Loucy (cell line): ENCODE measurements around the gene CYSRT1.

Experiments
- EZH2phosphoT487 ChIP-seq: fragments of 200-600 bp; IDR thresholded peaks from 2 replicates; pipeline ENCODE4 v1.6.1; 2018; ENCODE audit warnings: antibody characterized with exemption, mild to moderate bottlenecking, moderate library complexity, borderline replicate concordance
- TF ChIP-seq, protein P1 (sequence below): fragments of 200-600 bp; sonication (generic); conservative IDR thresholded peaks from 2 replicates; pipeline ENCODE4 v1.5.1; 2014; ENCODE audit warnings: mild to moderate bottlenecking, antibody characterized with exemption, low read length

GRCh38 chr9:137188086-137188489, 36.9 kb upstream of the CYSRT1 start:
- TF ChIP-seq, protein P1, sequence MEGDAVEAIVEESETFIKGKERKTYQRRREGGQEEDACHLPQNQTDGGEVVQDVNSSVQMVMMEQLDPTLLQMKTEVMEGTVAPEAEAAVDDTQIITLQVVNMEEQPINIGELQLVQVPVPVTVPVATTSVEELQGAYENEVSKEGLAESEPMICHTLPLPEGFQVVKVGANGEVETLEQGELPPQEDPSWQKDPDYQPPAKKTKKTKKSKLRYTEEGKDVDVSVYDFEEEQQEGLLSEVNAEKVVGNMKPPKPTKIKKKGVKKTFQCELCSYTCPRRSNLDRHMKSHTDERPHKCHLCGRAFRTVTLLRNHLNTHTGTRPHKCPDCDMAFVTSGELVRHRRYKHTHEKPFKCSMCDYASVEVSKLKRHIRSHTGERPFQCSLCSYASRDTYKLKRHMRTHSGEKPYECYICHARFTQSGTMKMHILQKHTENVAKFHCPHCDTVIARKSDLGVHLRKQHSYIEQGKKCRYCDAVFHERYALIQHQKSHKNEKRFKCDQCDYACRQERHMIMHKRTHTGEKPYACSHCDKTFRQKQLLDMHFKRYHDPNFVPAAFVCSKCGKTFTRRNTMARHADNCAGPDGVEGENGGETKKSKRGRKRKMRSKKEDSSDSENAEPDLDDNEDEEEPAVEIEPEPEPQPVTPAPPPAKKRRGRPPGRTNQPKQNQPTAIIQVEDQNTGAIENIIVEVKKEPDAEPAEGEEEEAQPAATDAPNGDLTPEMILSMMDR, result no peak
- TF ChIP-seq EZH2phosphoT487, result no peak
